AG10803 (cell line): ENCODE data around the gene NUCB1.
A peak's percentile ranks its signal among the peaks of the same experiment; 100 is the strongest.
"Not testable (repeated sequence)": the region's sequence is repeated elsewhere in the genome, so short reads cannot be mapped to it uniquely, and the experiment has no call there.

Experiments used
- DNase-seq: peaks from one replicate; pipeline ENCODE4 v3.0.0; 2010; ENCODE audit warnings: low read depth
- H3K4me3 ChIP-seq: 2 replicates; pipeline ENCODE4 v1.5.1; 2011; ENCODE audit warnings: mild to moderate bottlenecking, low read length, control low read depth
- CTCF ChIP-seq: conservative IDR thresholded peaks from 2 replicates; pipeline ENCODE4 v1.5.1; 2011; ENCODE audit warnings: mild to moderate bottlenecking, low read length, control low read depth, inconsistent platforms

The NUCB1 gene

DNA sequence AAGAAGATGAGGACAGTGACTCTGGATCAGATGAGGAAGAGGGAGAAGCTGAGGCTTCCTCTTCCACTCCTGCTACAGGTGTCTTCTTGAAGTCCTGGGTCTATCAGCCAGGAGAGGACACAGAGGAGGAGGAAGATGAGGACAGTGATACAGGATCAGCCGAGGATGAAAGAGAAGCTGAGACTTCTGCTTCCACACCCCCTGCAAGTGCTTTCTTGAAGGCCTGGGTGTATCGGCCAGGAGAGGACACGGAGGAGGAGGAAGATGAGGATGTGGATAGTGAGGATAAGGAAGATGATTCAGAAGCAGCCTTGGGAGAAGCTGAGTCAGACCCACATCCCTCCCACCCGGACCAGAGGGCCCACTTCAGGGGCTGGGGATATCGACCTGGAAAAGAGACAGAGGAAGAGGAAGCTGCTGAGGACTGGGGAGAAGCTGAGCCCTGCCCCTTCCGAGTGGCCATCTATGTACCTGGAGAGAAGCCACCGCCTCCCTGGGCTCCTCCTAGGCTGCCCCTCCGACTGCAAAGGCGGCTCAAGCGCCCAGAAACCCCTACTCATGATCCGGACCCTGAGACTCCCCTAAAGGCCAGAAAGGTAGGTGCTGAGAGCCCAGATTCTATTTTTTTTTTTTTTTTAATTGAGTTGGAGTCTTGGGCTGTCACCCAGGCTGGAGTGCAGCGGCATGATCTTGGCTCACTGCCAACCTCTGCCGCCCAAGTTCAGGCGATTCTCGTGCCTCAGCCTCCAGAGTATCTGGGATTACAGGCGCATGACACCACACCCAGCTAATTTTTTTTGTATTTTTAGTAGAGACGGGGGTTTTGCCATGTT is 25.6 kb upstream of the NUCB1 start:
- DNase-seq: peak; percentile 63
- peak overlapping the region; percentile 100 for H3K4me3 ChIP-seq
- TF ChIP-seq CTCF: no peak

GRCh38 chr19:48876043-48876981 is 23.8 kb upstream of the NUCB1 start:
- peak overlapping the region; percentile 100 for H3K4me3 ChIP-seq
- peak; percentile 35 for DNase-seq

DNA sequence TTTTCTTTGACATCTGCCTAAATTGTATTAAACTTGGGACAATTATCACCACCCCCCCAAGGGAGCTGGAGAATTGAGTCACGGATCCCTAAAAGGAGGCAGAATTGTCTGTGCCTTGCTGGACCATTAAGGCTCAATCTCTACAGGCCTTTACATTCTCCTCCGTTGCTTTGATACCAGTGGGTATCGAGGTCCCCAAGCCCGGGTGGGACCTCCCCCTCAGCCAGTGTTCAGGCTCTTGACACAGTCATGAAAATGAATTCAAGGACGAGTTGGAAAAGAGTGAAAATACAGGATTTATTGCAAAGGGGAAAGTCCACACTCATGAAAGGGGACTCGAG is 22.3 kb upstream of the NUCB1 start:
- no peak for TF ChIP-seq CTCF

DNA sequence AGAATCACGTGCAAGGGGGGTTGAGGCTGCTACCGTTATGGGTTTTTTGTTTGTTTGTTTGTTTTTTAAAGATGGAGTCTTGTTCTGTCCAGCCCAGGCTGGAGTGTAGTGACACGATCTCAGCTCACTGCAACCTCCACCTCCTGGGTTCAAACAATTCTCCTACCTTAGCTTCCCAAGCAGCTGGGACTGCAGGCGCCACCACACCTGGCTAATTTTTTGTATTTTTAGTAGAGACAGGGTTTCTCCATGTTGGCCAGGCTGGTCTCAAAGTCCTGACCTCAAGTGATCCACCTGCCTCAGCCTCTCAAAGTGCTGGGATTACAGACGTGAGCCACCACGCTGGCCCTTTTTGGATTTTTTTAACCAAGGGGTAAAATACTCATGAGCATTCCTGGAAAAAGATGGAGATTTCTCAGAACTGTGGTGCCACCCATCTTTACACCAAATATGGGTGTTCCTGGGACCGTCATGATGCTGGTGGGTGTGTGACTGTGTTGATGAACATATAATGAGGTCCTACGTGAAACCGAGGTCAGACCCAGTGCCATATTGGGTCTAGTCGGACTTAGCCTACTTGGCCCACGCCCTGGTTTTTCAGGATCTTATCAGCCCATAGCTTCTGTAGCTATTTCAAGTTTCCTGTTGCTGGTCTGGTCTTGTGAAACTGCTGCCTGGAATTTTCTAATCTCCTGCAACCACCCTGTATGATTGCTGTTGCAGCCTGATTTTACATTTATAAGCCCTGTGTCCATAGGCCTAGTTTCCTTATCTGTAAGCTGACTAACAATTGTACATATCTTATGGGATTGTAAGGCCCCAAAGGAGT is 21.7 kb upstream of the NUCB1 start:
- no peak for TF ChIP-seq CTCF
- peak; percentile 36 for DNase-seq
- no peak overlapping the region for H3K4me3 ChIP-seq

More for the DNA sequence above, 22.3 kb upstream of the NUCB1 start:
- peak; percentile 13 for DNase-seq
- no peak overlapping the region for H3K4me3 ChIP-seq

DNA sequence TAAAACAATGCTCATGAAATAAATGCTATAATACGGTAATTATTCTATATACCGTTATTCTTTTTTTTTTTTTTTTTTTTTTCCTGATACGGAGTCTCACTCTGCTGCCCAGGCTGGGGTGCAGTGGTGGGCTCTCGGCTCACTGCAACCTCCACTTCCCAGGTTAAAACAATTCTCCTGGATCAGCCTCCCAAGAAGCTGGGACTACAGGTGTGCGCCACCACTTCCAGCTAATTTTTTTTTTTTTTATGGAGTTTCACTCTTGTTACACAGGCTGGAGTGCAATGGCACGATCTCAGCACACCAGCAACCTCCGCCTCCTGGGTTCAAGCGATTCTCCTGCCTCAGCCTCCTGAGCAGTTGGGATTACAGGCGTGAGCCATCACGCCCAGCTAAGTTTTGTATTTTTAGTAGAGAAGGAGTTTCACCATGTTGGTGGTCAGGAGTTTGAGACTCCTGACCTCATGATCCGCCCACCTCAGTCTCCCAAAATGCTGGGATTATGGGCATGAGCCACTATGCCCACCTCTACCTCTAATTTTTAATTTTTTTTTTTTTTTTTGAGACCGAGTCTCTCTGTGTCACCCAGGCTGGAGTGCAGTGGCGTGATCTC is 21.0 kb upstream of the NUCB1 start:
- H3K4me3 ChIP-seq: no peak overlapping the region
- no peak for DNase-seq
- no peak for TF ChIP-seq CTCF

DNA sequence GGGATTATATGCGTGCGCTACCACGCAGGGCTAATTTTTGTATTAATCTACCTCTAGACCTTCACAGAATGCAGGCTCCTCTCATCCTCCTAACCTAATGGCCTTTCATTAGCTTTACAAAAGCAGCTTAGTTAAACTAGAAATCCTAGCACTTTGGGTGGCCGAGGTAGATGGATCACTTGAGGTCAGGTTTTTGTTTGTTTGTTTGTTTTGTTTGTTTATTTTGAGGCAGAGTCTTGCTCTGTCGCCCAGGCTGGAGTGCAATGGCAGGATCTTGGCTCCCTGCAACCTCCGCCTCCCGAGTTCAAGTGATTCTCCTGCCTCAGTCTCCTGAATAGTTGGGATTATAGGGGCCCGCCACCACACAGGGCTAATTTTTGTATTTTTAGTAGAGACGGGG is 20.4 kb upstream of the NUCB1 start:
- not testable (repeated sequence) for H3K4me3 ChIP-seq, DNase-seq

GRCh38 chr19:48881741-48882657 is 18.1 kb upstream of the NUCB1 start:
- no peak for DNase-seq
- H3K4me3 ChIP-seq: no peak overlapping the region
- no peak for TF ChIP-seq CTCF
